Tibial artery (tissue), 4 donors: ENCODE measurements around the gene DRG2.

Experiments used
- DNase-seq, 2 donors: peaks; one replicate each; pipeline ENCODE4 v3.0.0-alpha.2; 2019
- H3K27ac ChIP-seq, 2 donors: fragments of 200-600 bp; sonication (generic) in 1 of 2; 1 replicate in 1 of 2; 2 replicates in 1 of 2; pipeline ENCODE4 v1.5.1; 2018 to 2019; ENCODE audit warnings: mild to moderate bottlenecking in 1 of 2
- H3K27me3 ChIP-seq, 2 donors: fragments of 200-600 bp; sonication (generic) in 1 of 2; one replicate each; pipeline versions ENCODE4 v1.5.1 to v1.6.0; 2016 to 2019
- H3K36me3 ChIP-seq, 3 donors: fragments of 200-600 bp; sonication (generic) in 2 of 3; one replicate each; pipeline ENCODE4 v1.5.1; 2016 to 2019; ENCODE audit warnings: mild to moderate bottlenecking in 2 of 3
- H3K4me1 ChIP-seq, 4 donors: fragments of 200-600 bp; sonication (generic) in 2 of 4; 1 replicate in 3 of 4; 2 replicates in 1 of 4; pipeline ENCODE4 v1.5.1; 2016 to 2019
- H3K4me3 ChIP-seq, 2 donors: fragments of 200-600 bp; sonication (generic) in 1 of 2; 1 replicate in 1 of 2; 2 replicates in 1 of 2; pipeline ENCODE4 v1.5.1; 2018 to 2019; ENCODE audit warnings: mild to moderate bottlenecking in 2 of 2
- H3K9me3 ChIP-seq, 3 donors: fragments of 200-600 bp; sonication (generic) in 1 of 3; one replicate each; pipeline ENCODE4 v1.5.1; 2016 to 2019
- CTCF ChIP-seq, 2 experiments: fragments of 200-600 bp in 1 of 2; fragments of 450-650 bp in 1 of 2; IDR thresholded peaks; one replicate each; pipeline ENCODE4 v1.5.1; 2017 to 2019; ENCODE audit warnings: antibody characterized with exemption in 2 of 2, mild to moderate bottlenecking in 1 of 2, moderate library complexity in 1 of 2
- intact Hi-C: fragments of 100-400 bp; cut with DNase I; formaldehyde crosslinking; loops from one replicate; pipeline ENCODE4 v1.15.0; 2023; ENCODE audit warnings: low total_unique reads

Gene DRG2

GRCh38 chr17:18146980-18147379, 59.2 kb downstream of the DRG2 start:
- H3K36me3 ChIP-seq = no peaks in the 10 kb centered on the region
- no peaks in the 10 kb centered on the region for H3K9me3 ChIP-seq
- no peak for TF ChIP-seq CTCF (IDR thresholded peaks at IDR 0.05)
- H3K4me3 ChIP-seq = no peak overlapping the region
- peaks cover 0 to 26% of the 10 kb centered on the region in 2 donors for H3K27me3 ChIP-seq
- DNase-seq = no peak
- H3K27ac ChIP-seq = no peak overlapping the region
- no peaks in the 10 kb centered on the region for H3K4me1 ChIP-seq
- intact Hi-C loops = no loop called here

GRCh38 chr17:18148586-18148985, 60.8 kb downstream of the DRG2 start:
- peaks cover 0 to 10% of the 10 kb centered on the region in 2 donors for H3K27me3 ChIP-seq
- H3K4me3 ChIP-seq = no peak overlapping the region
- TF ChIP-seq CTCF (IDR thresholded peaks at IDR 0.05) = no peak
- no peak for DNase-seq
- H3K36me3 ChIP-seq = no peaks in the 10 kb centered on the region
- peaks cover 0 to 10% (median 9%) of the 10 kb centered on the region in 4 donors for H3K4me1 ChIP-seq
- H3K27ac ChIP-seq = no peak overlapping the region
- intact Hi-C loops = no loop called here
- no peaks in the 10 kb centered on the region for H3K9me3 ChIP-seq

- TF ChIP-seq CTCF (IDR thresholded peaks at IDR 0.05) = no peak
- Histone ChIP-seq H3K36me3 (no peaks in the 10 kb centered on the region), H3K4me1 (peaks cover 0 to 17% (median 9%) of the 10 kb centered on the region in 4 donors), H3K9me3 (no peaks in the 10 kb centered on the region), H3K27me3 (no peaks in the 10 kb centered on the region), H3K4me3 (no peak overlapping the region), H3K27ac (no peak overlapping the region)
- intact Hi-C loops = no loop called here
- no peak for DNase-seq
Measured at GRCh38 chr17:18151290-18151689, 63.5 kb downstream of the DRG2 start.

- H3K4me1 ChIP-seq = peaks cover 0 to 25% (median 18%) of the 10 kb centered on the region in 4 donors
- TF ChIP-seq CTCF (IDR thresholded peaks at IDR 0.05) = no peak
- H3K36me3 ChIP-seq = no peaks in the 10 kb centered on the region
- no peaks in the 10 kb centered on the region for H3K27me3 ChIP-seq
- H3K9me3 ChIP-seq = no peaks in the 10 kb centered on the region
- H3K4me3 ChIP-seq = no peak overlapping the region
- no peak overlapping the region for H3K27ac ChIP-seq
- no peak for DNase-seq
- intact Hi-C loops = no loop called here
Measured at GRCh38 chr17:18155179-18155578, 67.4 kb downstream of the DRG2 start.

GRCh38 chr17:18156171-18156975, 68.6 kb downstream of the DRG2 start:
- Histone ChIP-seq H3K4me1 (peaks cover 0 to 25% (median 18%) of the 10 kb centered on the region in 4 donors), H3K27ac (no peak overlapping the region), H3K27me3 (no peaks in the 10 kb centered on the region), H3K4me3 (no peak overlapping the region), H3K36me3 (no peaks in the 10 kb centered on the region), H3K9me3 (no peaks in the 10 kb centered on the region)
- intact Hi-C loops = no loop called here
- no peak for TF ChIP-seq CTCF (IDR thresholded peaks at IDR 0.05)
- DNase-seq = no peak
